HCT116 (cell line): ENCODE data around the gene CNNM4. TPM values are rescaled to one million over a fixed set of nuclear protein-coding genes. Genes with fewer than 3 reads are reported as not detected.

Source experiments
- ATAC-seq: fragments of 200-7000 bp; cut with Tn5 transposase; 2 replicates; pipeline ENCODE4 v1.9.1; 2020; ENCODE audit warnings: mild to moderate bottlenecking, moderate library complexity
- BruUV-seq: library from RNA; stranded (reverse); fragments of 400-500 nt; replicated peaks from 2 replicates; lab custom pipeline; 2021; lab: Mats Ljungman, UMichigan
- CTCF ChIA-PET: fragments of 300-600 bp; sonication (Branson Sonifier 250); formaldehyde crosslinking; loops from one replicate; lab custom pipeline; 2021; ENCODE audit warnings: antibody characterized with exemption; lab: Charles Lee
- POLR2A ChIA-PET: fragments of 300-600, 350-600 bp; sonication (Branson Sonifier 250); formaldehyde crosslinking; loops from one replicate; lab custom pipeline; 2021; ENCODE audit warnings: antibody characterized with exemption; lab: Charles Lee
- RAD21 ChIA-PET, 2 experiments: fragments of 300-600 bp; sonication (Branson Sonifier 250); formaldehyde crosslinking; loops; one replicate each; lab custom pipeline; 2023; ENCODE audit warnings: low total read pairs in 2 of 2; ENCODE audit not compliant: uncharacterized antibody in 2 of 2, unreplicated experiment in 2 of 2, low non-redundant PET in 1 of 2; lab: Charles Lee
- DNase-seq: peaks from one replicate; pipeline ENCODE4 v3.0.0-alpha.2; 2010; ENCODE audit warnings: low read depth, low spot score
- H2AFZ ChIP-seq: fragments of 200-600 bp; shearing (Covaris generic), sonication (generic); 2 replicates; pipeline ENCODE4 v1.6.1; 2017; ENCODE audit warnings: low read depth, mixed run types, mixed read lengths, antibody characterized with exemption, low read length; ENCODE audit not compliant: poor library complexity, severe bottlenecking
- H3K27ac ChIP-seq: 2 replicates; pipeline ENCODE4 v1.5.1; 2012; ENCODE audit warnings: low read depth, low read length
- H3K27me3 ChIP-seq: fragments of 200-600 bp; sonication (generic); 2 replicates; pipeline ENCODE4 v1.6.1; 2016; ENCODE audit warnings: mixed run types, low read length, mixed read lengths; ENCODE audit not compliant: insufficient read depth
- H3K36me3 ChIP-seq, 2 experiments: fragments of 200-500 bp in 1 of 2; fragments of 200-600 bp in 1 of 2; sonication (Bioruptor generic) in 1 of 2; sonication (generic) in 1 of 2; 2 replicates each; pipeline versions ENCODE4 v1.5.1 to v1.6.1; 2014 to 2016; ENCODE audit warnings: low read length in 2 of 2, inconsistent platforms in 1 of 2, mixed read lengths in 1 of 2, mixed run types in 1 of 2; ENCODE audit not compliant: insufficient read depth in 2 of 2, control insufficient read depth in 1 of 2
- H3K4me1 ChIP-seq, 2 experiments: fragments of 200-600 bp in 1 of 2; sonication (generic) in 1 of 2; 2 replicates each; pipeline versions ENCODE4 v1.5.1 to v1.6.1; 2012 to 2017; ENCODE audit warnings: low read length in 2 of 2, inconsistent platforms in 1 of 2, mild to moderate bottlenecking in 1 of 2, mixed read lengths in 1 of 2, mixed run types in 1 of 2, moderate library complexity in 1 of 2; ENCODE audit not compliant: insufficient read depth in 2 of 2, control insufficient read depth in 1 of 2
- H3K4me2 ChIP-seq: fragments of 200-600 bp; sonication (generic); 2 replicates; pipeline ENCODE4 v1.6.1; 2017; ENCODE audit warnings: mixed run types, low read length, mixed read lengths
- H3K4me3 ChIP-seq, 2 experiments: fragments of 200-600 bp in 1 of 2; sonication (generic) in 1 of 2; replicated peaks in 1 of 2; 2 replicates each; pipeline ENCODE4 v1.5.1; 2011 to 2016; ENCODE audit warnings: low read length in 2 of 2, control low read depth in 1 of 2, low read depth in 1 of 2, mild to moderate bottlenecking in 1 of 2, mixed read lengths in 1 of 2, mixed run types in 1 of 2
- H3K79me2 ChIP-seq: fragments of 200-600 bp; sonication (generic); 2 replicates; pipeline ENCODE4 v1.6.1; 2017; ENCODE audit warnings: mild to moderate bottlenecking, mixed run types, low read length, moderate library complexity, mixed read lengths; ENCODE audit not compliant: insufficient read depth
- H3K9ac ChIP-seq: fragments of 200-600 bp; sonication (generic); 2 replicates; pipeline ENCODE4 v1.6.1; 2016; ENCODE audit warnings: low read length, mixed read lengths
- H3K9me2 ChIP-seq: fragments of 200-600 bp; sonication (generic), shearing (Covaris generic); 2 replicates; pipeline ENCODE4 v1.6.1; 2017; ENCODE audit warnings: mixed run types, mild to moderate bottlenecking, moderate library complexity; ENCODE audit not compliant: insufficient read depth
- H3K9me3 ChIP-seq, 2 experiments: fragments of 200-500 bp in 1 of 2; fragments of 200-600 bp in 1 of 2; sonication (Bioruptor generic) in 1 of 2; sonication (generic) in 1 of 2; 2 replicates each; pipeline ENCODE4 v1.6.1; 2014 to 2017; ENCODE audit warnings: low read length in 2 of 2, mixed read lengths in 2 of 2, inconsistent platforms in 1 of 2, low read depth in 1 of 2, mild to moderate bottlenecking in 1 of 2, mixed run types in 1 of 2, moderate library complexity in 1 of 2; ENCODE audit not compliant: control insufficient read depth in 1 of 2, insufficient read depth in 1 of 2
- H4K20me1 ChIP-seq: fragments of 200-600 bp; sonication (generic), shearing (Covaris generic); 2 replicates; pipeline ENCODE4 v1.6.1; 2017; ENCODE audit warnings: mixed run types, mild to moderate bottlenecking, moderate library complexity; ENCODE audit not compliant: insufficient read depth
- CBX3 ChIP-seq: IDR thresholded peaks from 2 replicates; pipeline ENCODE4 v1.6.1; 2012; ENCODE audit warnings: low read depth
- CEBPB ChIP-seq: IDR thresholded peaks from 2 replicates; pipeline ENCODE4 v1.6.1; 2012; ENCODE audit warnings: low read depth
- EGR1 ChIP-seq: IDR thresholded peaks from 2 replicates; pipeline ENCODE4 v1.6.1; 2012; ENCODE audit warnings: low read depth
- ELF1 ChIP-seq: IDR thresholded peaks from 2 replicates; pipeline ENCODE4 v1.6.1; 2012; ENCODE audit warnings: low read depth, borderline replicate concordance
- EZH2 ChIP-seq: fragments of 200-600 bp; sonication (generic); IDR thresholded peaks from 2 replicates; pipeline ENCODE4 v1.6.1; 2017; ENCODE audit warnings: antibody characterized with exemption, mixed run types
- FOSL1 ChIP-seq: IDR thresholded peaks from 2 replicates; pipeline ENCODE4 v1.6.1; 2012; ENCODE audit warnings: low read depth
- POLR2A ChIP-seq: IDR thresholded peaks from 2 replicates; pipeline ENCODE4 v1.7.0; 2011; ENCODE audit warnings: borderline replicate concordance; ENCODE audit not compliant: insufficient read depth, insufficient read length; ENCODE audit errors: extremely low read depth
- SIN3A ChIP-seq: IDR thresholded peaks from 2 replicates; pipeline ENCODE4 v1.6.1; 2012; ENCODE audit warnings: low read depth
- SP1 ChIP-seq: IDR thresholded peaks from 2 replicates; pipeline ENCODE4 v1.6.1; 2012; ENCODE audit warnings: low read depth
- SRF ChIP-seq: IDR thresholded peaks from 2 replicates; pipeline ENCODE4 v1.6.1; 2012; ENCODE audit warnings: low read depth
- ZBTB33 ChIP-seq: IDR thresholded peaks from 2 replicates; pipeline ENCODE4 v1.6.1; 2011; ENCODE audit warnings: mild to moderate bottlenecking, low read length, moderate library complexity; ENCODE audit not compliant: insufficient replicate concordance; ENCODE audit errors: extremely low read depth
- ZFX ChIP-seq: fragments of 450-650 bp; IDR thresholded peaks from 2 replicates; pipeline ENCODE4 v1.6.1; 2017
- ZNF274 ChIP-seq: fragments of 200-500 bp; sonication (Bioruptor generic); IDR thresholded peaks from 2 replicates; pipeline ENCODE4 v1.6.1; 2014; ENCODE audit warnings: mild to moderate bottlenecking, low read depth, low read length, inconsistent platforms
- intact Hi-C: fragments of 100-400 bp; cut with micrococcal nuclease; formaldehyde crosslinking; loops from 2 replicates; pipeline ENCODE4 v1.10.0; 2022
- total RNA-seq: library from RNA; stranded (reverse); gene quantifications from one replicate; pipeline ENCODE4 v1.2.1, GENCODE V29; 2021; ENCODE audit not compliant: unreplicated experiment
- TF ChIP-seq, protein P1 (sequence below): IDR thresholded peaks from 2 replicates; pipeline ENCODE4 v1.6.1; 2012; ENCODE audit warnings: low read depth
- TF ChIP-seq, protein P2 (sequence below): IDR thresholded peaks from 2 replicates; pipeline ENCODE4 v1.6.1; 2012
- TF ChIP-seq, protein P3 (sequence below): IDR thresholded peaks from 2 replicates; pipeline ENCODE4 v1.6.1; 2012

Gene CNNM4
- total RNA-seq, 1 experiment from 2014 or later, result 7.9 TPM

DNA sequence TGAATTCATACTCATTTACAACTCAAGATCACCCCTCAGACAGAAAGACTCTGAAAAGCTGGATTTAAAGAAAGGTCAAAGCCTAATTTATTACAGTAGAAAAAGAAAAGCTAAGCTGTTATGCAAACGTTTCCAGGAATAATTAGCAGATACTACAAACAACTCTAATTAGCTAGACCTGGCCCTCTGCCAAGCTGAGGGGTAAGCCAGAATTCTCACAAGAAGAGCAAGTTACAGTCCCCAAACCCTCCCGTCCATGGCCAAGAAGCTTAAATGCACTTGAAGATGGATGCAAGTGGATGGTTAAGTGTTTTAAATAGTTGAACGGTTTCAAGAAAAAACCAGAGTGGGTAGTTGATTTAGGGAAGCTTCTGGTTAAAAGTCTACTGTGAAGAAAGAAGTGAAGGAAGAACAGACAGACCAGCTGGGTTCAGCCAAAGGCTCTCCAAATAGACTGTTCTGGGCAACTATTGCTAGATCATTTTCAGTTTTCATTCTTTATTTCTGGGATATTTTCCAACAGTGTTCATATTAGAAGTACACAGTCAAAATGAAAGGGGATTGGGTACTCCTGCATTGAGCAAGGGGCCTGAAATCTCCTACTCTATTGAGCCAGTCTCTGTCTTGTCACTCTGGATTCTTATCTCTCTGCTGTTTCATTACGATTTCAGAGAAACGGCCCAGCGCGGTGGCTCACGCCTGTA, 25.7 kb upstream of the CNNM4 start:
- 0 out of 2 replicates have a peak, but pooled peaks cover 5% of the 10 kb centered on the region for H4K20me1 ChIP-seq
- intact Hi-C loops, result no loop called here
- H3K9me2 ChIP-seq, result no peaks in the 10 kb centered on the region
- H3K4me3 ChIP-seq, result no peak overlapping the region
- H2AFZ ChIP-seq, result no peak overlapping the region
- no peaks in the 10 kb centered on the region for H3K9me3 ChIP-seq
- no peaks in the 10 kb centered on the region for H3K27me3 ChIP-seq
- DNase-seq (no peak), ATAC-seq (no peak)
- TF ChIP-seq SIN3A (no peak), ZBTB33 (no peak), SRF (no peak), SP1 (no peak), ZFX (no peak), CEBPB (no peak), FOSL1 (no peak), ZNF274 (no peak), CBX3 (no peak), EGR1 (no peak), EZH2 (no peak), POLR2A (no peak), ELF1 (no peak)
- TF ChIP-seq, protein P1, sequence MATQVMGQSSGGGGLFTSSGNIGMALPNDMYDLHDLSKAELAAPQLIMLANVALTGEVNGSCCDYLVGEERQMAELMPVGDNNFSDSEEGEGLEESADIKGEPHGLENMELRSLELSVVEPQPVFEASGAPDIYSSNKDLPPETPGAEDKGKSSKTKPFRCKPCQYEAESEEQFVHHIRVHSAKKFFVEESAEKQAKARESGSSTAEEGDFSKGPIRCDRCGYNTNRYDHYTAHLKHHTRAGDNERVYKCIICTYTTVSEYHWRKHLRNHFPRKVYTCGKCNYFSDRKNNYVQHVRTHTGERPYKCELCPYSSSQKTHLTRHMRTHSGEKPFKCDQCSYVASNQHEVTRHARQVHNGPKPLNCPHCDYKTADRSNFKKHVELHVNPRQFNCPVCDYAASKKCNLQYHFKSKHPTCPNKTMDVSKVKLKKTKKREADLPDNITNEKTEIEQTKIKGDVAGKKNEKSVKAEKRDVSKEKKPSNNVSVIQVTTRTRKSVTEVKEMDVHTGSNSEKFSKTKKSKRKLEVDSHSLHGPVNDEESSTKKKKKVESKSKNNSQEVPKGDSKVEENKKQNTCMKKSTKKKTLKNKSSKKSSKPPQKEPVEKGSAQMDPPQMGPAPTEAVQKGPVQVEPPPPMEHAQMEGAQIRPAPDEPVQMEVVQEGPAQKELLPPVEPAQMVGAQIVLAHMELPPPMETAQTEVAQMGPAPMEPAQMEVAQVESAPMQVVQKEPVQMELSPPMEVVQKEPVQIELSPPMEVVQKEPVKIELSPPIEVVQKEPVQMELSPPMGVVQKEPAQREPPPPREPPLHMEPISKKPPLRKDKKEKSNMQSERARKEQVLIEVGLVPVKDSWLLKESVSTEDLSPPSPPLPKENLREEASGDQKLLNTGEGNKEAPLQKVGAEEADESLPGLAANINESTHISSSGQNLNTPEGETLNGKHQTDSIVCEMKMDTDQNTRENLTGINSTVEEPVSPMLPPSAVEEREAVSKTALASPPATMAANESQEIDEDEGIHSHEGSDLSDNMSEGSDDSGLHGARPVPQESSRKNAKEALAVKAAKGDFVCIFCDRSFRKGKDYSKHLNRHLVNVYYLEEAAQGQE, result no peak
- TF ChIP-seq, protein P2, sequence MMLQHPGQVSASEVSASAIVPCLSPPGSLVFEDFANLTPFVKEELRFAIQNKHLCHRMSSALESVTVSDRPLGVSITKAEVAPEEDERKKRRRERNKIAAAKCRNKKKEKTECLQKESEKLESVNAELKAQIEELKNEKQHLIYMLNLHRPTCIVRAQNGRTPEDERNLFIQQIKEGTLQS, result no peak
- TF ChIP-seq, protein P3, sequence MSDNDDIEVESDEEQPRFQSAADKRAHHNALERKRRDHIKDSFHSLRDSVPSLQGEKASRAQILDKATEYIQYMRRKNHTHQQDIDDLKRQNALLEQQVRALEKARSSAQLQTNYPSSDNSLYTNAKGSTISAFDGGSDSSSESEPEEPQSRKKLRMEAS, result no peak
- ChIA-PET RAD21 (no interaction called here), CTCF (no interaction called here), POLR2A (no interaction called here)
- H3K79me2 ChIP-seq, result peaks cover 27% of the 10 kb centered on the region
- no peak overlapping the region for H3K4me2 ChIP-seq
- H3K27ac ChIP-seq, result no peak overlapping the region
- no TSS peak for BruUV-seq
- peaks cover 25 to 34% of the 10 kb centered on the region in 2 experiments; a peak in 3 of 4 replicates for H3K36me3 ChIP-seq
- H3K4me1 ChIP-seq, result peaks cover 2 to 5% of the 10 kb centered on the region in 2 experiments; a peak in 2 of 4 replicates
- no peak overlapping the region for H3K9ac ChIP-seq
